Epithelial cell of esophagus (primary cell): ENCODE data around the gene PTPRT.
"Not testable (repeated sequence)": the region's sequence is repeated elsewhere in the genome, so short reads cannot be mapped to it uniquely, and the experiment has no call there.

Source experiments
- DNase-seq: peaks from one replicate; pipeline ENCODE4 v3.0.0; 2010; ENCODE audit warnings: low read depth
- H3K4me3 ChIP-seq: 2 replicates; pipeline ENCODE4 v1.5.1; 2011; ENCODE audit warnings: mild to moderate bottlenecking, low read length, control low read depth
- TF ChIP-seq, protein P1 (sequence below): IDR thresholded peaks from 2 replicates; pipeline ENCODE4 v1.5.1; 2011; ENCODE audit warnings: low read depth, mild to moderate bottlenecking, low read length, control low read depth, inconsistent platforms; ENCODE audit not compliant: insufficient read depth; ENCODE audit errors: missing control alignments

The PTPRT gene

DNA sequence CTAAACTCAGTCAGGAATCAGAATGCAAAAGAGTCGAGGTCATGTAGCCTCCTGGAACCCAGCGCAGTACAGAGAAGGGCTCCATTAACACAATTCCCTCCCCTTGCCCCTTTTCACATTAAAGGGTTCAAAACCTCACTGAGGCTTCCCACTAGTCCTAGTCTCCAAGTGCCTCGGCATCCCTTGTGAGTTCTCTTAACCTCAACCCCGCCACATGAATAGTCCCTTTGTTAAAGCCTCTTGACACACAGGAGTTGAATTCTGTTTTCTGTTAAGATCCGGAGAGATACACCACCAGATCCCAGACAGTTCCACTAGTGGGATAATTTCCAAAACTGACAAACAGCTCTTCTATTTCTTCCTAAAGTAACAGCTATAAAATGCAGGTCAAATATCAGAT is 17.8 kb downstream of the PTPRT start:
- DNase-seq, result no peak
- TF ChIP-seq, protein P1, sequence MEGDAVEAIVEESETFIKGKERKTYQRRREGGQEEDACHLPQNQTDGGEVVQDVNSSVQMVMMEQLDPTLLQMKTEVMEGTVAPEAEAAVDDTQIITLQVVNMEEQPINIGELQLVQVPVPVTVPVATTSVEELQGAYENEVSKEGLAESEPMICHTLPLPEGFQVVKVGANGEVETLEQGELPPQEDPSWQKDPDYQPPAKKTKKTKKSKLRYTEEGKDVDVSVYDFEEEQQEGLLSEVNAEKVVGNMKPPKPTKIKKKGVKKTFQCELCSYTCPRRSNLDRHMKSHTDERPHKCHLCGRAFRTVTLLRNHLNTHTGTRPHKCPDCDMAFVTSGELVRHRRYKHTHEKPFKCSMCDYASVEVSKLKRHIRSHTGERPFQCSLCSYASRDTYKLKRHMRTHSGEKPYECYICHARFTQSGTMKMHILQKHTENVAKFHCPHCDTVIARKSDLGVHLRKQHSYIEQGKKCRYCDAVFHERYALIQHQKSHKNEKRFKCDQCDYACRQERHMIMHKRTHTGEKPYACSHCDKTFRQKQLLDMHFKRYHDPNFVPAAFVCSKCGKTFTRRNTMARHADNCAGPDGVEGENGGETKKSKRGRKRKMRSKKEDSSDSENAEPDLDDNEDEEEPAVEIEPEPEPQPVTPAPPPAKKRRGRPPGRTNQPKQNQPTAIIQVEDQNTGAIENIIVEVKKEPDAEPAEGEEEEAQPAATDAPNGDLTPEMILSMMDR, result no peak

GRCh38 chr20:43170771-43171170 is 18.9 kb downstream of the PTPRT start:
- DNase-seq, result no peak
- no peak overlapping the region for H3K4me3 ChIP-seq
- TF ChIP-seq, protein P1, result no peak

More for the DNA sequence above, 17.8 kb downstream of the PTPRT start:
- no peak overlapping the region for H3K4me3 ChIP-seq

DNA sequence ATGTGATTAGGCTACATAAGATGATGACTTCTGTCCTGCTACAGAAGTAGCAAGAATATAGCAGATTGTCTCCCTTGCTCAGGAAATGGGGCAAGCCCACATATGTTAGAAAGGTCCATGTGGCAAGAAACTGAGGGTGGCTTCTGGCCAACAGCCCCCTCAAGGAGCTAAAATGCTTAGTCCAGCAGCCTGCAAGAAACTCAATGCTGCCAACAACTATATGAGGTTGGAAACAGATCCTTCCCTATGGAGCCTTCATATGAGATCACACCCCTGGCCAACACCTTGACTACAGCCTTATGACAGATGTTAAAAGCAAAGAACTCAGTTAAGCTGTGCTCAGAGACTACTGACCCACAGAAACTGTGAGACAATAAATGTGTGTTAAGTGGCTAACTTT is 22.1 kb downstream of the PTPRT start:
- H3K4me3 ChIP-seq, result no peak overlapping the region
- TF ChIP-seq, protein P1, result no peak
- DNase-seq, result no peak

DNA sequence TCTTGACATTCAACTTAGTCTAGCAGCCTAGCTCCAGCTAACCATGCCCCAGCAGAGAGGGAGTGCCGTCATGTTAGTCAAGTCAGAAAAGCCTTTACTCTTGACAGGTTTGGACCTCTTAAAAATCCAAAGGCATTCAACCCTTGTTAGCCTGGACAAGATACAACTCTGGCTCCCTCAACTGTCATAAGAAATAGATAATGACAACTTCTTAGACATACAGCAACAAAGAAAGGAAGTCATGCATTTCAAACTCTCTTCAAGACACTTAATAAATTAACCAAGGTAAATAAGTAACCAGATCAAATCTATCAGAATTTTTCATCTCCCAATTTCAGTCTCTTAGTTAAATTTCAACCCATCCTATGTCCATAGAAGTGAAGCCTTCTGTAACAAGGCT is 22.7 kb downstream of the PTPRT start:
- no peak overlapping the region for H3K4me3 ChIP-seq
- TF ChIP-seq, protein P1, result no peak
- DNase-seq, result no peak

- TF ChIP-seq, protein P1, result no peak
- no peak for DNase-seq
- no peak overlapping the region for H3K4me3 ChIP-seq
These were observed 24.1 kb downstream of the PTPRT start for GRCh38 chr20:43165611-43166010.

DNA sequence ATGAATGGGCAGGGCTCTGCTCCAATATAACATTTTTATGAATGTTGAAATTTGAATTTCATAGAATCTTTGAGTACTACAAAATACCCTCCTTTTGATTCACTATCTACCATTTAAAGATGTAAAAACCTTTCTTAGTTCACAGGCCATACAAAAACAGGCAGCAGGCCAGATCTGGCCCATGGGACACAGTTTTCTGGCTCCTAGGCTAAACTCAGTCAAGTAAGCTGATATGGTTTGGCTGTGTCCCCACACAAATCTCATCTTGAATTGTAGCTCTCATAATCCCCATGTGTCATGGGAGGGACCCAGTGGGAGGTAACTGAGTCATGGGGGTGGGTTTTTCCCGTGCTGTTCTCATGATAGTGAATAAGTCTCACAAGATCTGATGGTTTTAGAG is 25.0 kb downstream of the PTPRT start:
- not testable (repeated sequence) for H3K4me3 ChIP-seq, DNase-seq

DNA sequence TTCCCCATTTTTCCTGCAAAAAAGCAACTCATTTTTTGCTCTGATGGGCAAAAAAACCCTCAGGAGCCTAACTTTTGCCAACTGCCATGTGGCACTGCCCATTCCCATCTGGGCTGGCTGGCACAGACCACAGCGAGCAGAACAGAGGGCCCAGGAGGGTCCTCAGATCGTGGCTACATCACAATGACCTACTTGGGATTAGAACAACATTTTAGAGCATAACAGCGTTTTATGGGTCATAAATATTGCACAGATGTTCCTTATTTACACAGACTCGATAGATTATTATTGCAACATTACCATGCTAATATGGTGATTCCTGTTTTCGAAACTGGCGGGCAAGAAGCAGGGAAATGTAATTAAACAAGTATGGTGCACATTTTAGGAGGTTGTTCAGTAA is 28.0 kb downstream of the PTPRT start:
- no peak overlapping the region for H3K4me3 ChIP-seq
- TF ChIP-seq, protein P1, result no peak
- no peak for DNase-seq

GRCh38 chr20:43160941-43161340 is 28.8 kb downstream of the PTPRT start:
- TF ChIP-seq, protein P1, result no peak
- H3K4me3 ChIP-seq, result no peak overlapping the region
- DNase-seq, result no peak
